GM20000 (cell line): ENCODE data around the gene CALML3.
"Not testable (repeated sequence)": the region's sequence is repeated elsewhere in the genome, so short reads cannot be mapped to it uniquely, and the experiment has no call there.

ENCODE experiments used
- DNase-seq: peaks from one replicate; pipeline ENCODE4 v3.0.0; 2012; ENCODE audit warnings: low spot score
- CTCF ChIP-seq: IDR thresholded peaks from 2 replicates; pipeline ENCODE4 v1.5.1; 2012; ENCODE audit warnings: mild to moderate bottlenecking, control low read depth; ENCODE audit errors: extremely low read depth, missing control alignments

The CALML3 gene

GRCh38 chr10:5524641-5525560, at the start of gene CALML3:
Gene CALML3, plus strand, starts transcription at chr10:5524961. Its CDS starts 125 bp downstream, at chr10:5525086.
- DNase-seq, result no peak
- TF ChIP-seq CTCF, result no peak

DNA sequence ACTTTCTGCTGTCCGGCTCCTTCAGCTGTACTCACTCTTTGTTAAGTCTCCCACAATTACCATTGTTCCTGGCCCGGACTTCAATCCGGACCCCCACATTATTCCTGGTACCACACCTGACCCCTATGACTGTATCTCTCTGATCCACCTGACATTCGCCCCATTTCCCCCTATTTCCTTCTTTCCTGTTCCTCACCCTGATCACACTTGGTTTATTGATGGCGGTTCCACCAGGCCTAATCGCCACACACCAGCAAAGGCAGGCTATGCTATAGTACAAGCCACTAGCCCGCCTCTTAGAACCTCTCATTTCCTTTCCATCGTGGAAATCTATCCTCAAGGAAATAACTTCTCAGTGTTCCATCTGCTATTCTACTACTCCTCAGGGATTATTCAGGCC, 49.7 kb upstream of the CALML3 start:
- DNase-seq, result not testable (repeated sequence)

GRCh38 chr10:5475974-5476807, 48.6 kb upstream of the CALML3 start:
- DNase-seq, result not testable (repeated sequence)

GRCh38 chr10:5476918-5477525, 47.7 kb upstream of the CALML3 start:
- DNase-seq, result no peak
- no peak for TF ChIP-seq CTCF

- no peak for DNase-seq
- no peak for TF ChIP-seq CTCF
Measured at GRCh38 chr10:5477948-5478693, 46.6 kb upstream of the CALML3 start.

GRCh38 chr10:5478694-5479305, 46.0 kb upstream of the CALML3 start:
- DNase-seq, result no peak
- no peak for TF ChIP-seq CTCF

GRCh38 chr10:5479481-5480161, 45.1 kb upstream of the CALML3 start:
- DNase-seq, result no peak

More at GRCh38 chr10:5479481-5480161, 45.1 kb upstream of the CALML3 start:
- no peak for TF ChIP-seq CTCF
